Endothelial cell (in vitro differentiated cells): ENCODE measurements around the gene RCE1. TPM values are rescaled to one million over a fixed set of nuclear protein-coding genes. Genes with fewer than 3 reads are reported as not detected.

Source experiments
- DNase-seq: peaks from one replicate; pipeline ENCODE4 v3.0.0; 2021; ENCODE audit warnings: low spot score
- H3K27ac Mint-ChIP-seq: one replicate; pipeline ENCODE4 v1.8.0; 2021; ENCODE audit warnings: mixed read lengths, inconsistent platforms; ENCODE audit not compliant: unreplicated experiment
- H3K27me3 Mint-ChIP-seq: one replicate; pipeline ENCODE4 v1.8.0; 2021; ENCODE audit warnings: mild to moderate bottlenecking, moderate library complexity, mixed read lengths, inconsistent platforms; ENCODE audit not compliant: unreplicated experiment
- H3K36me3 Mint-ChIP-seq: one replicate; pipeline ENCODE4 v1.8.0; 2021; ENCODE audit warnings: mild to moderate bottlenecking, low read depth, mixed read lengths, inconsistent platforms; ENCODE audit not compliant: unreplicated experiment
- H3K4me1 Mint-ChIP-seq: one replicate; pipeline ENCODE4 v1.8.0; 2021; ENCODE audit warnings: mild to moderate bottlenecking, mixed read lengths, inconsistent platforms; ENCODE audit not compliant: unreplicated experiment
- H3K4me3 Mint-ChIP-seq: one replicate; pipeline ENCODE4 v1.8.0; 2021; ENCODE audit warnings: mild to moderate bottlenecking, mixed read lengths, inconsistent platforms; ENCODE audit not compliant: unreplicated experiment
- H3K9me3 Mint-ChIP-seq: one replicate; pipeline ENCODE4 v1.8.0; 2021; ENCODE audit warnings: mixed read lengths, inconsistent platforms; ENCODE audit not compliant: unreplicated experiment
- CTCF ChIP-seq: fragments of 200-600 bp; sonication (generic); IDR thresholded peaks from one replicate; pipeline ENCODE4 v1.5.0; 2021; ENCODE audit warnings: antibody characterized with exemption; ENCODE audit not compliant: unreplicated experiment
- total RNA-seq: library from RNA; stranded (reverse); fragmentation: NEBNext Ultra II Directional; extraction: Animal tissue kit (Norgen Biotek cat#: 25700); gene quantifications from one replicate; pipeline ENCODE4 v1.2.1, GENCODE V29; 2021; ENCODE audit not compliant: unreplicated experiment

The RCE1 gene
- total RNA-seq, 1 donor from 2014 or later: 25.2 TPM

GRCh38 chr11:66886671-66887221, 43.5 kb downstream of the RCE1 start:
- H3K27ac Mint-ChIP-seq: no peak overlapping the region

GRCh38 chr11:66887526-66887925, 44.3 kb downstream of the RCE1 start:
- H3K36me3 Mint-ChIP-seq: no peaks in the 10 kb centered on the region
- peaks cover 10% of the 10 kb centered on the region for H3K4me1 Mint-ChIP-seq
- no peak for DNase-seq
- peaks cover 3% of the 10 kb centered on the region for H3K27me3 Mint-ChIP-seq
- H3K27ac Mint-ChIP-seq: no peak overlapping the region
- no peak for TF ChIP-seq CTCF
- no peaks in the 10 kb centered on the region for H3K9me3 Mint-ChIP-seq
- no peak overlapping the region for H3K4me3 Mint-ChIP-seq

More at GRCh38 chr11:66886671-66887221, 43.5 kb downstream of the RCE1 start:
- H3K9me3 Mint-ChIP-seq: no peaks in the 10 kb centered on the region
- no peak for DNase-seq
- no peaks in the 10 kb centered on the region for H3K36me3 Mint-ChIP-seq
- no peak overlapping the region for H3K4me3 Mint-ChIP-seq
- peaks cover 8% of the 10 kb centered on the region for H3K4me1 Mint-ChIP-seq
- TF ChIP-seq CTCF: no peak
- peaks cover 3% of the 10 kb centered on the region for H3K27me3 Mint-ChIP-seq

GRCh38 chr11:66888282-66888681, 45.0 kb downstream of the RCE1 start:
- H3K27ac Mint-ChIP-seq: no peak overlapping the region
- TF ChIP-seq CTCF: no peak
- peaks cover 3% of the 10 kb centered on the region for H3K27me3 Mint-ChIP-seq
- no peaks in the 10 kb centered on the region for H3K36me3 Mint-ChIP-seq
- no peak for DNase-seq
- no peaks in the 10 kb centered on the region for H3K9me3 Mint-ChIP-seq
- no peak overlapping the region for H3K4me3 Mint-ChIP-seq
- peaks cover 7% of the 10 kb centered on the region for H3K4me1 Mint-ChIP-seq

- no peak for TF ChIP-seq CTCF
- no peak overlapping the region for H3K4me3 Mint-ChIP-seq
- H3K27ac Mint-ChIP-seq: no peak overlapping the region
- H3K4me1 Mint-ChIP-seq: peaks cover 7% of the 10 kb centered on the region
- H3K36me3 Mint-ChIP-seq: no peaks in the 10 kb centered on the region
- no peak for DNase-seq
- peaks cover 1% of the 10 kb centered on the region for H3K27me3 Mint-ChIP-seq
- H3K9me3 Mint-ChIP-seq: no peaks in the 10 kb centered on the region
Observed at GRCh38 chr11:66889960-66890359, 46.7 kb downstream of the RCE1 start.

GRCh38 chr11:66891851-66892660, 48.8 kb downstream of the RCE1 start:
- Mint-ChIP-seq H3K36me3 (no peaks in the 10 kb centered on the region), H3K9me3 (no peaks in the 10 kb centered on the region), H3K4me3 (no peak overlapping the region), H3K4me1 (peaks cover 7% of the 10 kb centered on the region), H3K27ac (peak overlapping the region; percentile 46), H3K27me3 (no peaks in the 10 kb centered on the region)
- DNase-seq: no peak
- no peak for TF ChIP-seq CTCF
